Activated CD4-positive, alpha-beta memory T cell treated with anti-CD3 and anti-CD28 coated beads for 36 hours (primary cell): ENCODE measurements around the gene TUBGCP5. TPM values are rescaled to one million over a fixed set of nuclear protein-coding genes. Genes with fewer than 3 reads are reported as not detected.
A peak's percentile ranks its signal among the peaks of the same experiment; 100 is the strongest.
"Not testable (repeated sequence)": the region's sequence is repeated elsewhere in the genome, so short reads cannot be mapped to it uniquely, and the experiment has no call there.

Experiments used
- CTCF ChIA-PET: fragments of 350-600 bp; sonication (Branson Sonifier 250); formaldehyde crosslinking; loops from one replicate; lab custom pipeline; 2021; ENCODE audit warnings: antibody characterized with exemption, inconsistent platforms; lab: Charles Lee
- POLR2A ChIA-PET: fragments of 350-600 bp; sonication (Branson Sonifier 250); formaldehyde crosslinking; loops from one replicate; lab custom pipeline; 2021; ENCODE audit warnings: antibody characterized with exemption; lab: Charles Lee
- DNase-seq: peaks from one replicate; pipeline ENCODE4 v3.0.0-alpha.2; 2020
- H3K27ac Mint-ChIP-seq: one replicate; pipeline ENCODE4 v1.8.0; 2021; ENCODE audit warnings: mixed read lengths
- H3K27me3 Mint-ChIP-seq: one replicate; pipeline ENCODE4 v1.8.0; 2021; ENCODE audit warnings: mixed read lengths
- H3K36me3 Mint-ChIP-seq: one replicate; pipeline ENCODE4 v1.8.0; 2021; ENCODE audit warnings: mixed read lengths
- H3K4me1 Mint-ChIP-seq: one replicate; pipeline ENCODE4 v1.8.0; 2021; ENCODE audit warnings: low read depth, mixed read lengths
- H3K4me3 Mint-ChIP-seq: one replicate; pipeline ENCODE4 v1.8.0; 2021; ENCODE audit warnings: mild to moderate bottlenecking, mixed read lengths
- H3K9me3 Mint-ChIP-seq: one replicate; pipeline ENCODE4 v1.8.0; 2021; ENCODE audit warnings: mixed read lengths
- intact Hi-C: fragments of 100-400 bp; cut with micrococcal nuclease; formaldehyde crosslinking; loops from one replicate; pipeline ENCODE4 v1.15.1; 2023
- total RNA-seq, 2 experiments: library from RNA; stranded (reverse); gene quantifications; one replicate each; pipeline ENCODE4 v1.2.3, GENCODE V29; 2021

The TUBGCP5 gene
- total RNA-seq, 2 experiments from 2014 or later: 13.7 to 15.3 TPM

DNA sequence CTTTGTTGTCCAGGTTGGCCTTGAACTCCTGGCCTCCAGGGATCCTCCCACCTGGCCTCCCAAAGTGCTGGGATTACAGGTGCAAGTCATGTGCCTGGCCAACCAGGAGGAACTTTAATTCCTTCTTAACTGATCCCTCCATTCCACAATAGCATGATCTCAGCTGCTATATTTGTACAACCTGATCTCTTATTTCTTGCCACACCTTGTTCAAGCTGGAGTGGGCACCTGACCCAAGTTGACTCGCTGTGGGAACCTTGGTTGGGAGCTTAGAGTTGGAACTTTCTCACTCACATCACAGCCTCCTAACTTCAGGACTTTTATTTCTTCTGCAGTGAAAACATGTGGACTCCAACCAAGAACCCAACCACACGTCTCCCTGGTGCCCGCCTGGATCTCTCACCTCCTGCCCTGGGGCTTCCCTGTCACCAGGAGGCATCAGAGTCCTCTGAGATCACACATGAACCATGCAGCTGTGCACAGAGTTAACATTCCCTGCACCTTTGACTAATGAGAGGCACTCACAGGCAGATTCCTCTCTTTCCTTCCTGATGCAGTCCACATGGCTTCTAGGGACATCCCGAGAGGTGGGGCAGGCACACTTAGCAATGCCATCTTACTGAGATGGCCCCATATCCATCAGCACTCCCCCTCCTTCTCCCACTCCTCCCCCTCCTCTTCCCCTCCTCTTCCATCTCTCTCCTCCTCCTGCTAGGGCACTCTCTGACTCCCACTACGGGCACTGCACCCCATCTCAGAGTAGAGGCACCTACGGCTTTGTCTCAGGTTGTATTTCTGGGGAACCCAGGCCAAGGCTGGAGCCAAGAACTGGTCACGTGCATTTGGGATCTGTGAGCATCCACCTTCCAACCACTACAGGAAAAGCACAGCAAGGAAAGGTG lies 49.5 kb downstream of the TUBGCP5 start:
- H3K27ac Mint-ChIP-seq: no peak overlapping the region
- ChIA-PET POLR2A (no interaction called here), CTCF (no interaction called here)
- no peaks in the 10 kb centered on the region for H3K4me1 Mint-ChIP-seq
- intact Hi-C loops: no loop called here
- no peaks in the 10 kb centered on the region for H3K27me3 Mint-ChIP-seq
- no peak overlapping the region for H3K4me3 Mint-ChIP-seq
- H3K36me3 Mint-ChIP-seq: peaks cover 8% of the 10 kb centered on the region
- no peak for DNase-seq
- H3K9me3 Mint-ChIP-seq: no peaks in the 10 kb centered on the region

DNA sequence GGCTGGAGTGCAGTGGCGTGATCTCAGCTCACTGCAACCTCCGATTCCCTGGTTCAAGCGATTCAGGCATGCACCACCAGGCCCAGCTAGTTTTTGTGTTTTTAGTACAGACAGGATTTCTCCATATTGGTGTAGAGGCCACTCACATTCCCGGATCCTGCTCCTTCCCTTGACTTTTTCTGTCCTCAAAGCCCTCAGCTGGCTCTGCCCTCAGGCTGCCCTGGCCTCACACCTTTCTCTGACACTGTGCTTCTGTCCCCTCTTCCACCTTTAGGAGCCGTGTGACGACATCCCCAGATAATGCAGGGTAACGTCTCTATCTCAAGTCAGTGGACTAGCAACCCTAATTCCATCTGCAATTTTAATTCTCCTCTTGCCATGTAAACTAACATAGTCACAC lies 50.6 kb downstream of the TUBGCP5 start:
- ChIA-PET CTCF (no interaction called here), POLR2A (no interaction called here)
- Mint-ChIP-seq H3K27ac (no peak overlapping the region), H3K9me3 (no peaks in the 10 kb centered on the region), H3K36me3 (peaks cover 4% of the 10 kb centered on the region), H3K4me1 (no peaks in the 10 kb centered on the region), H3K4me3 (no peak overlapping the region), H3K27me3 (no peaks in the 10 kb centered on the region)
- intact Hi-C loops: no loop called here
- no peak for DNase-seq

DNA sequence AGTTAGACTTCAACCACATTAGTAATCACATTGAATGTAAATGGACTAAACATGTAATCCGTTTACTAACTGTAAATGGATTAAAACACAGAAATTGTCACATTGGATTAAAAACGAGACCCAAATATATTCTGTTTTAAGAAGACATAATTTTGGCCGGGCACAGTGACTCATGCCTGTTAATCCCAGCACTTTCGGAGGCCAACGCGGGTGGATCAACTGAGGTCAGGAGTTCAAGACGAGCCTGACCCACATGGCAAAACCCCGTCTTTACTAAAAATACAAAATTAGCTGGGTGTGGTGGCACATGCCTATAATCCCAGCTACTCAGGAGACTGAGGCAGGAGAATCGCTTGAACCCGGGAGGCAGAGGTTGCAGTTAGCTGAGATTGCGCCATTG lies 57.4 kb downstream of the TUBGCP5 start:
- H3K27ac Mint-ChIP-seq, H3K36me3 Mint-ChIP-seq, H3K27me3 Mint-ChIP-seq, H3K4me3 Mint-ChIP-seq, DNase-seq, POLR2A ChIA-PET, CTCF ChIA-PET, H3K9me3 Mint-ChIP-seq: not testable (repeated sequence)
- intact Hi-C loops: loop anchor here (2.0 kb wide), 1 partner anchor 57 kb away; the partner anchor contains the start of gene TUBGCP5
- H3K4me1 Mint-ChIP-seq: peaks cover 11% of the 10 kb centered on the region

DNA sequence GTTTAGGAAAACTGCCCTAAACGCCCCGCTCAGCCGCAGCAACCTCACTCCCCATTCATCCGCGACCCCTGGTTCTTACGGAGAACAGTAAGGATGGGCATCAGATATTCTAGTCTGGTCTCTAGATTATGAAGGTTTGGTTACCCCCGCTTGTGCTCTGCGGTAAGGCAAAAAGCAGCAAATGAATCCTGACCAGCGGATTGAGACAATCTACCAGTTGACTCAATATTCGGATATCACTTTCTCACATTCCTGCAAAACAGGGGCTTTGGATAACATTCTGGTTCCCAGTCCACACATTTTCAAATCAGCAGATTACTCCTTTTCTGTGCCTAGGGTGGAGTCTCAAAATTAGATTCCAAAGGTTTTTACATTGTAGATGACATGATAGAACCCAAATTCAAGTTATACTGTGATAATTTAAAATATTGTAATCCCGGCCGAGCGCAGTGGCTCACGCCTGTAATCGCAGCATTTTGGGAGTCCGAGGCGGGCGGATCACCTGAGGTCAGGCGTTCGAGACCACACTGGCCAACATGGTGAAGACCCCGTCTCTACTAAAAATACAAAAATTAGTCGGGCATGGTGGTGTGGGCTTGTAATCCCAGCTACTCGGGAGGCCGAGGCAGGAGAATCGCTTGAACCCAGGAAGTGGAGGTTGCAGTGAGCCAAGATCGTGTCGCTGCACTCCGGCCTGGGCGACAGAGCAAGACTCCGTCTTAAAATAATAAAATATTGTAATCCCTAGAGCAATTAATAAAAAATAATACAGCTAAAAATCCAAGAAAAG lies 58.1 kb downstream of the TUBGCP5 start:
- H3K4me1 Mint-ChIP-seq: peaks cover 11% of the 10 kb centered on the region
- H3K9me3 Mint-ChIP-seq: no peaks in the 10 kb centered on the region
- DNase-seq: no peak
- peak overlapping the region; percentile 70 for H3K4me3 Mint-ChIP-seq
- ChIA-PET CTCF (interaction anchor here (0.9 kb wide), 1 partner anchor 57 kb away, joined by 5 read pairs; no protein-coding TSS in a partner anchor), POLR2A (interaction anchor here (2.0 kb wide), 1 partner anchor 58 kb away, joined by 8 read pairs; the partner anchor contains the start of gene TUBGCP5)
- H3K27ac Mint-ChIP-seq: no peak overlapping the region
- no peaks in the 10 kb centered on the region for H3K36me3 Mint-ChIP-seq
- peaks cover 4% of the 10 kb centered on the region for H3K27me3 Mint-ChIP-seq
- intact Hi-C loops: loop anchor here (2.0 kb wide), 1 partner anchor 58 kb away; the partner anchor contains the start of gene TUBGCP5

DNA sequence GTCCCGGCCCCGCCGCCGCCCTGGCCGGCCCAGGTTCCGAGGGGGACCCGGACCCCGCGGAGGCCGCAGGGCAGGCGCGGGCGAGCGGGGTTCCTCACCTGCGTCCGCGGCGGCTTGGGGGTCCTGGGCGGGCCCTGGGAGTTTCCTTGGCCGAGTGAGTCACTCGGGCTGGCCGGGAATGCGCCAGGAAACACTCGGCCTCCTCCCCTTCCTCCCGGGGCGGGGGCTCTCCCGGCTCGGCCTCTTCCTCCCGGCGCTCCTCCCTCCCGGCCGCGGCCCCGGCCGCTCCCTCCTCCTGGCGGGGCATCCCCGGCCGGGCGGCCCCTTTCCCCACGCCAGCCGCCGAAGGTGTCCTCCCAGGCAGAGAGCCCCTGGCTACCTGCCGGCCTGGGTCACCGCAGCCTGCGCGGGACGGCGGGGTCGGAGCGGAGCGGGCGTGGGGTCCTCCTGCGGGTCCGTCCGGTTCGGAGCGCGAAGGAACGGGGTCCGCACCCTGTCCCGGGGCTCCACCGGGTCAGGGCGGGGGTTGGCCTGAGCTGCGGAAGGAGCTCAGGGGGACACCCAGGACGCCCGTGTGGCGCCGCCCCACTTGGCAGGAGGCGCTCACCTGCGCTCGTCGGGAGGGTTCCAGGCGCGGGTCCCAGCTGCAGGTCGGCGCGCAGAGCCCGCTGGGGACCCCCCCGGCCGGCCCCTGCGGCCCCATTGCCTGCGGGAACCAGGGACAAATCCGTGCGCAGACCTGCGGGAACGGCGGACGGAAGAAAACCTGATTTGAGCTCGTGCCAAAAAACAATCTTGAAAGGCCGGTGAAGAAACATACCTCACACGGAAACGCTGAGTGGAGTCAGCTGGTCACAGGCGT lies 58.9 kb downstream of the TUBGCP5 start, which contains the start of gene CYFIP1:
CYFIP1 (minus strand) TSS at position 180 of the 862 bp plus-strand sequence. CDS start 33,083 bp downstream, outside the sequence.
- Mint-ChIP-seq H3K36me3 (no peaks in the 10 kb centered on the region), H3K9me3 (no peaks in the 10 kb centered on the region), H3K4me3 (peak within 1 kb of the TSS; percentile 85), H3K4me1 (peaks cover 11% of the 10 kb centered on the region), H3K27me3 (peaks cover 4% of the 10 kb centered on the region), H3K27ac (no peak within 1 kb of the TSS)
- ChIA-PET POLR2A (interaction anchor here (1.4 to 2.0 kb wide), 2 partner anchors 56 to 59 kb away, joined by 3 to 8 read pairs; partner anchors contain the start of gene TUBGCP5), CTCF (interaction anchor here (0.9 kb wide), 1 partner anchor 58 kb away, joined by 5 read pairs; no protein-coding TSS in a partner anchor)
- intact Hi-C loops: loop anchor here (2.0 kb wide), 1 partner anchor 58 kb away; the partner anchor contains the start of gene TUBGCP5
- DNase-seq: peak; percentile 55

DNA sequence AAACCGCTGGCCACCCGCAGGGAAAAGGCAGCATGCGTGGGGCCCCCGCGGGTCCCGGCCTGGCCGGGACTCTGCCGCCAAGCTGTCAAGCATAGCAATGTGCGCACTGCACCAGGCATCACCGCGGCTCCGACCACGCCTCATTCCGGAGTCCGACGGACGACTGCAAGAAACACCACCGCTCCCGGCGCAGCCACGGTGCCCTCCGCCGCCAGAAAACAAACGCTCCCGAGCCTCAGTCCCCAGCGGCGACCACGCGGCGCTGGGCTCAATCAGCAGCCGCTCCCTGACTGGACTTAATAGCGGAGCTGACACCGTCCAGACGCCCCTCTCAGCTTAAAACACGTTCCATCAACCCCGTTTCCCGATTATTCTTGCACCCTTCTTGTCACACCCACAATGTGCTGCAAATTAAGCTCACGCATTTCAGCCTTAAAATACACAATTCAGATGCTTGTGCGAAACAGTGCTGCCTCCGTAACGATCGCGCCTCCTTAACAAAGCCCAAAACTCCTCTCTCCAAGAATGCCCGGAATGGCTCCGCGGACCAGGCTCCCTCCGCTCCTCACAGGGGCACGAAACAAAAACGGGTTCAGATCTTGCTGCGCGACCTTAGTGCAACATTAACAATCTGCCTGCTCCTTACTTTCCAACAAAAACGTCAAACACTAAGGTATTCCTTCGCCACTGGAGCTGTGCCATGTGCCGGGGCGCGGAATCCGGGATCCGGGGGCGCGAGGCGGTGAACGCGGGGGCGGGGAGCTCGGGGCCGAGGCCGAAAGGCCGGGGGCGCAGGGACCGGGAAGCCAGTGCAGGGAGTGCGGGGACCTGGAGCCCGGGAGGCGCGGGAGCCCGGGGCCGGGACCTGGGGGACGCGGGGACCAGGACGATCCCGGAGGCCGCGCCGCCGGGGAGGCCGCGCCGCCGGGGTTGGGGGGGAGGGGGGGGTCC lies 59.9 kb downstream of the TUBGCP5 start:
- H3K4me3 Mint-ChIP-seq: peak overlapping the region; percentile 85
- peaks cover 11% of the 10 kb centered on the region for H3K4me1 Mint-ChIP-seq
- H3K27ac Mint-ChIP-seq: no peak overlapping the region
- POLR2A ChIA-PET: interaction anchor here (1.4 to 2.0 kb wide), 2 partner anchors 57 to 60 kb away, joined by 3 to 8 read pairs; partner anchors contain the start of gene TUBGCP5
- intact Hi-C loops: loop anchor here (2.0 kb wide), 1 partner anchor 59 kb away; the partner anchor contains the start of gene TUBGCP5
- CTCF ChIA-PET: interaction anchor here (0.6 to 1.1 kb wide), 2 partner anchors 57 to 60 kb away, joined by 4 to 5 read pairs; partner anchors contain the start of gene TUBGCP5
- H3K36me3 Mint-ChIP-seq: no peaks in the 10 kb centered on the region
- peak; percentile 66 for DNase-seq
- peaks cover 4% of the 10 kb centered on the region for H3K27me3 Mint-ChIP-seq
- no peaks in the 10 kb centered on the region for H3K9me3 Mint-ChIP-seq

DNA sequence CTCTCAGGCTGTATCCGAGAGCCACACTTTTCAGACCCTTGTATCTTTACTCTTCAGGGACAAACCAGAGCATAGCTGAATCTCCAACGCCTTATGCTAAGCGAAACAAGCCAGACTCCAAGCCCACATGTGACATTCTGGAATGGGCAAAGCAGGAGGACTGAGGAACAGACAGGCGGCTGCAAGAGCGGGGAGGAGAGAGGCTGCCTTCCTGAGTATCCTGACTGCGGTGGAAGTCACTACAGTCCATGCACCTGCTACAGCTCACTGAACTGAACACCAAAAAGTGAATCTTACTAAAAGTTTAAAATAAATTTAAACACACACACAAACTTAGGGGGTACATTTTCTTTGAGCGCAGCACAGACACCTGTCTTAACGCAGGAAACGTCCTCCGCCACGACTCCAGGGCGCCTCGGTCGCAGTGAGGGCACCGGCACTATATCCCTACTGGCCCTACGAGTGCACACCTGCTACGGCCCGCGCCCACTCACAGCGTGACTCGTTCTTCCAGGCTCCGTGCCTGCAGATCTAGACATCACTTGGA lies 60.6 kb downstream of the TUBGCP5 start:
- peak overlapping the region; percentile 85 for H3K4me3 Mint-ChIP-seq
- no peaks in the 10 kb centered on the region for H3K9me3 Mint-ChIP-seq
- DNase-seq: no peak
- H3K36me3 Mint-ChIP-seq: no peaks in the 10 kb centered on the region
- H3K27me3 Mint-ChIP-seq: peaks cover 4% of the 10 kb centered on the region
- CTCF ChIA-PET: interaction anchor here (0.6 to 1.1 kb wide), 2 partner anchors 61 to 122 kb away, joined by 3 to 5 read pairs; partner anchors contain the start of gene TUBGCP5
- no peak overlapping the region for H3K27ac Mint-ChIP-seq
- peaks cover 11% of the 10 kb centered on the region for H3K4me1 Mint-ChIP-seq
- intact Hi-C loops: no loop called here
- POLR2A ChIA-PET: no interaction called here

DNA sequence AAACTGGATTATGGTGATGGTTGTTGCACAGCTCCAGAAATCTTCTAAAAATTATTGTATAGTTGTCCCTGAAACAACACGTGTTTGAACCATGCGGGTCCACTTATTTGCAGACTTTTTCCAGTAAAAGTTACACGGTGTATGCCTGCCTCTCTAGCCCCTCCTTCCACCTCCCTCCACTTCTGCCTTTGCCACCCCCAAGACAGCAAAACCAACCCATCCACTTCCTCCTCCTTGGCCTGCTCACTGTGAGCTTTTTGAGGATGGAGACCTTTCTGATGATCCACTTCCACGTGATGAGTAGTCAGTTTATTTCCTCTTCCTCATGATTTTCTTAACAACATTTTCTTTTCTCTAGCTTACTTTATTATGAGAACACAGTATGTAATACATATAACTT lies 64.6 kb downstream of the TUBGCP5 start:
- peaks cover 6% of the 10 kb centered on the region for H3K9me3 Mint-ChIP-seq
- no peak overlapping the region for H3K27ac Mint-ChIP-seq
- CTCF ChIA-PET: interaction anchor here (0.8 kb wide), 1 partner anchor 61 kb away, joined by 3 read pairs; no protein-coding TSS in a partner anchor
- peaks cover 3% of the 10 kb centered on the region for H3K36me3 Mint-ChIP-seq
- H3K27me3 Mint-ChIP-seq: peaks cover 4% of the 10 kb centered on the region
- no peak overlapping the region for H3K4me3 Mint-ChIP-seq
- peaks cover 11% of the 10 kb centered on the region for H3K4me1 Mint-ChIP-seq
- POLR2A ChIA-PET: no interaction called here
- intact Hi-C loops: no loop called here
- DNase-seq: no peak

DNA sequence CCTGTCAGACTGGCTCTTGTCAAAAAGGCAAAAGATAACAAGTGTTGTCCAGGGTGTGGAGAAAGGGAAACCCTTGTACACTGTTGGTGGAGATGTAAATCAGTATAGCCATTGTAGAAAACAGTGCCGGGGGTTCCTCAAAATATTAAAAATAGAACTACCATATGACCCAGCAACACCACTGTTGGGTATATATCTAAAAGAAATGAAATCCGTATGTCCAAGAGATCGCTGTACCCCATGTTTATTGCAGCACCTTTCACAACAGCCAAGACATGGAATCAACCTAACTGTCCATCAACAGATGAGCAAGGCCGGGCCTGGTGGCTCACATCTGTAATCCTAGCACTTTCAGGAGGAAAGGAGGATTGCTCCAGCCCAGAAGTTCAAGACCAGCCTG lies 65.4 kb downstream of the TUBGCP5 start:
- peaks cover 4% of the 10 kb centered on the region for H3K27me3 Mint-ChIP-seq
- intact Hi-C loops: no loop called here
- DNase-seq: no peak
- H3K36me3 Mint-ChIP-seq: peaks cover 5% of the 10 kb centered on the region
- ChIA-PET CTCF (no interaction called here), POLR2A (no interaction called here)
- H3K9me3 Mint-ChIP-seq: peaks cover 10% of the 10 kb centered on the region
- peaks cover 6% of the 10 kb centered on the region for H3K4me1 Mint-ChIP-seq
- H3K27ac Mint-ChIP-seq: no peak overlapping the region
- no peak overlapping the region for H3K4me3 Mint-ChIP-seq

DNA sequence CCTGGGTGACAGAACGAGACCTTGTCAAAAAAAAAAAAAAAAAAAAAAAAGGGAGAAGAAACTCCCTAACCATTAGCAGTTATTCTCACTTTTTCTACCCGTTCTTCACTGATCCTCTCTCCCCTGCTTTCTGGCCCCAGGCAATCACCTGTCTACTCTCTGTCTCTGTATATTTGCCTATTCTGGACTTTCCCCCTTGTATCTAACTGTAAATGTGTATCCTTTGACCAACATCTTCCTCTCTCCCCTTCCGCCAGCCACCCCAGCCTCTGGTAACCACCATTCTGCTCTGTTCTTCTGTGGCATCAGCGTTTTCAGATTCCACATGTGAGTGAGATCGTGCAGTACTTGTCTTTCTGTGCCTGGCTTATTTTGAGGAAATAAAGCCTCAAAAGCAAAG lies 66.1 kb downstream of the TUBGCP5 start:
- intact Hi-C loops: no loop called here
- CTCF ChIA-PET: no interaction called here

More for the DNA sequence above, 66.1 kb downstream of the TUBGCP5 start:
- Mint-ChIP-seq H3K4me3 (no peak overlapping the region), H3K36me3 (peaks cover 5% of the 10 kb centered on the region), H3K9me3 (peaks cover 10% of the 10 kb centered on the region), H3K27ac (no peak overlapping the region), H3K4me1 (peaks cover 2% of the 10 kb centered on the region), H3K27me3 (no peaks in the 10 kb centered on the region)
- DNase-seq: peak; percentile 15
- POLR2A ChIA-PET: no interaction called here
